Panc1 (cell line): ENCODE data around the gene DCAF6. TPM values are rescaled to one million over a fixed set of nuclear protein-coding genes. Genes with fewer than 3 reads are reported as not detected.

ENCODE experiments used
- ATAC-seq: fragments of 200-7000 bp; cut with Tn5 transposase; 2 replicates; pipeline ENCODE4 v1.9.1; 2020; ENCODE audit warnings: mild to moderate bottlenecking, moderate library complexity
- BruUV-seq: library from RNA; stranded (reverse); fragments of 400-500 nt; replicated peaks from 2 replicates; lab custom pipeline; 2021; lab: Mats Ljungman, UMichigan
- CTCF ChIA-PET: fragments of 300-600 bp; sonication (Branson Sonifier 250); formaldehyde crosslinking; loops from one replicate; lab custom pipeline; 2022; ENCODE audit warnings: antibody characterized with exemption; lab: Charles Lee
- POLR2A ChIA-PET: fragments of 300-600 bp; sonication (Branson Sonifier 250); formaldehyde crosslinking; loops from one replicate; lab custom pipeline; 2022; ENCODE audit warnings: antibody characterized with exemption; lab: Charles Lee
- DNase-seq: peaks from one replicate; pipeline ENCODE4 v3.0.0-alpha.2; 2010; ENCODE audit warnings: low read depth, low spot score
- H3K27ac ChIP-seq: 2 replicates; pipeline ENCODE4 v1.5.1; 2011; ENCODE audit warnings: mild to moderate bottlenecking, low read length, inconsistent platforms
- H3K27me3 ChIP-seq: fragments of 200-500 bp; sonication (Bioruptor generic); 2 replicates; pipeline ENCODE4 v1.6.0; 2014; ENCODE audit warnings: low read length, inconsistent platforms; ENCODE audit not compliant: control insufficient read depth, insufficient read depth
- H3K36me3 ChIP-seq: fragments of 200-500 bp; sonication (Bioruptor generic); 2 replicates; pipeline ENCODE4 v1.5.1; 2014; ENCODE audit warnings: inconsistent platforms, mild to moderate bottlenecking, low read length, moderate library complexity; ENCODE audit not compliant: control insufficient read depth, insufficient read depth
- H3K4me1 ChIP-seq: 2 replicates; pipeline ENCODE4 v1.5.1; 2011; ENCODE audit warnings: inconsistent platforms, mild to moderate bottlenecking, low read length, moderate library complexity; ENCODE audit not compliant: control insufficient read depth, insufficient read depth
- H3K4me3 ChIP-seq, 2 experiments: 2 replicates each; pipeline ENCODE4 v1.5.1; 2011 to 2012; ENCODE audit warnings: low read depth in 2 of 2, low read length in 2 of 2, mild to moderate bottlenecking in 2 of 2, inconsistent platforms in 1 of 2, moderate library complexity in 1 of 2
- H3K9me3 ChIP-seq: fragments of 200-500 bp; sonication (Bioruptor generic); 2 replicates; pipeline ENCODE4 v1.5.1; 2014; ENCODE audit warnings: low read depth, mild to moderate bottlenecking, inconsistent platforms, low read length, moderate library complexity; ENCODE audit not compliant: control insufficient read depth, insufficient read depth
- POLR2AphosphoS5 ChIP-seq: IDR thresholded peaks from 2 replicates; pipeline ENCODE4 v1.6.1; 2012; ENCODE audit warnings: mild to moderate bottlenecking, low read depth, low read length, moderate library complexity
- SIN3A ChIP-seq: IDR thresholded peaks from 2 replicates; pipeline ENCODE4 v1.6.1; 2012; ENCODE audit warnings: low read depth, mild to moderate bottlenecking, low read length, moderate library complexity, borderline replicate concordance; ENCODE audit not compliant: insufficient read depth
- TCF7L2 ChIP-seq: IDR thresholded peaks from 2 replicates; pipeline ENCODE4 v1.6.1; 2011; ENCODE audit warnings: mild to moderate bottlenecking, low read depth, low read length, inconsistent platforms
- in situ Hi-C: cut with HindIII; loops from 2 replicates; pipeline ENCODE4 v1.10.0; 2016; ENCODE audit warnings: low sequenced_read_pairs, low pct_unique_long_range_greater_than_20kb
- intact Hi-C: fragments of 100-400 bp; cut with micrococcal nuclease; formaldehyde crosslinking; loops from one replicate; pipeline ENCODE4 v1.10.0; 2022; ENCODE audit not compliant: unreplicated experiment
- total RNA-seq: library from RNA; stranded (reverse); gene quantifications from one replicate; pipeline ENCODE4 v1.2.1, GENCODE V29; 2021; ENCODE audit not compliant: unreplicated experiment
- TF ChIP-seq, protein P1 (sequence below): fragments of 450-650 bp; IDR thresholded peaks from 2 replicates; pipeline ENCODE4 v1.5.1; 2017; ENCODE audit warnings: mild to moderate bottlenecking
- TF ChIP-seq, protein P2 (sequence below), 2 experiments: IDR thresholded peaks; 2 replicates each; pipeline ENCODE4 v1.6.1; 2011 to 2012; ENCODE audit warnings: low read depth in 2 of 2, control low read depth in 1 of 2, low read length in 1 of 2, mild to moderate bottlenecking in 1 of 2, moderate library complexity in 1 of 2; ENCODE audit not compliant: insufficient read depth in 1 of 2

Gene DCAF6
- total RNA-seq, 1 experiment from 2014 or later, result 67.7 TPM

DNA sequence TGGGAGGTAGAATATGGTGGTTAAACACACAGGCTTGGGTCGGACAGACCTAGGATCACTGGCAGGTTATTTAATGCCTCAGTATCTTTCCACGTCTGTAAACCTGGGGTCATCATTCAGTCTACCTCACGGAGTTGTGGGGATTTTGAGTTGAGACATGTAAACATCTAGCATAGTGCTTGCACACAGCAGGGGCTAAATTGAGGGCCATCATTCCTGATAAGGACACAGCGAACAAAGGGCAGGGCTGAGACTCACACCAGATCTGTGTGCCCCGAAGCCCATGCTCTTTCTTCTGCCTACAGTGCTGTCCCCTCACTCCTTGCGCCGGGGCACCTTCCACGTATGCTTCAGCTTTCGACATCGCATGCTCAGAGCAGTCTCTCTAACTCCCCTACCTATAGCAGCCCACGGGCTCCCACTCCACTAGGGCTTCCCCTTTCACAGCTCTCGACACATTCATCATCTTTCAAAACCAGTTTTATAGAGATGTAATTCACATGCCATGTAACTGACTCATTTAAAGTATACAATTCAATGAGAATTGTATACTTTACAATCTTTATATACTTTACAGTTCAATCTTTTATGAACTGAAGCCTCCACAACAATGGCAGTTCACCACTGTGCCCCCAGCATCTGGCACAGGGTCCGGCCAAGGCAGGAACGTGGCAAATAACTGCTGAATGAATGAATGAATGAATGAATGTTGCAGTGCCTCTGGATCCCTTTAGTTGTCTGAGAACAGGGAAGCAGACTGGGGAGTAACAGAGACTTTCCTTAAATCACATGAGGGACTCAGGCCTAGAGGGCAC is 152.2 kb downstream of the DCAF6 start:
- ATAC-seq (peak; percentile 32; the same call in 1 of the 2 replicates), DNase-seq (no peak)
- no peaks in the 10 kb centered on the region for H3K27me3 ChIP-seq
- intact Hi-C loops (no loop called here), in situ Hi-C loops (no loop called here)
- POLR2A ChIA-PET, result interaction anchor here (0.5 kb wide), 1 partner anchor 372 kb away, joined by 10 read pairs; no protein-coding TSS in a partner anchor
- H3K27ac ChIP-seq, result no peak overlapping the region
- TF ChIP-seq, protein P1, sequence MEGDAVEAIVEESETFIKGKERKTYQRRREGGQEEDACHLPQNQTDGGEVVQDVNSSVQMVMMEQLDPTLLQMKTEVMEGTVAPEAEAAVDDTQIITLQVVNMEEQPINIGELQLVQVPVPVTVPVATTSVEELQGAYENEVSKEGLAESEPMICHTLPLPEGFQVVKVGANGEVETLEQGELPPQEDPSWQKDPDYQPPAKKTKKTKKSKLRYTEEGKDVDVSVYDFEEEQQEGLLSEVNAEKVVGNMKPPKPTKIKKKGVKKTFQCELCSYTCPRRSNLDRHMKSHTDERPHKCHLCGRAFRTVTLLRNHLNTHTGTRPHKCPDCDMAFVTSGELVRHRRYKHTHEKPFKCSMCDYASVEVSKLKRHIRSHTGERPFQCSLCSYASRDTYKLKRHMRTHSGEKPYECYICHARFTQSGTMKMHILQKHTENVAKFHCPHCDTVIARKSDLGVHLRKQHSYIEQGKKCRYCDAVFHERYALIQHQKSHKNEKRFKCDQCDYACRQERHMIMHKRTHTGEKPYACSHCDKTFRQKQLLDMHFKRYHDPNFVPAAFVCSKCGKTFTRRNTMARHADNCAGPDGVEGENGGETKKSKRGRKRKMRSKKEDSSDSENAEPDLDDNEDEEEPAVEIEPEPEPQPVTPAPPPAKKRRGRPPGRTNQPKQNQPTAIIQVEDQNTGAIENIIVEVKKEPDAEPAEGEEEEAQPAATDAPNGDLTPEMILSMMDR, result no peak
- TF ChIP-seq TCF7L2, result no peak
- TF ChIP-seq SIN3A, result no peak
- TF ChIP-seq POLR2AphosphoS5, result no peak
- TF ChIP-seq, protein P2, sequence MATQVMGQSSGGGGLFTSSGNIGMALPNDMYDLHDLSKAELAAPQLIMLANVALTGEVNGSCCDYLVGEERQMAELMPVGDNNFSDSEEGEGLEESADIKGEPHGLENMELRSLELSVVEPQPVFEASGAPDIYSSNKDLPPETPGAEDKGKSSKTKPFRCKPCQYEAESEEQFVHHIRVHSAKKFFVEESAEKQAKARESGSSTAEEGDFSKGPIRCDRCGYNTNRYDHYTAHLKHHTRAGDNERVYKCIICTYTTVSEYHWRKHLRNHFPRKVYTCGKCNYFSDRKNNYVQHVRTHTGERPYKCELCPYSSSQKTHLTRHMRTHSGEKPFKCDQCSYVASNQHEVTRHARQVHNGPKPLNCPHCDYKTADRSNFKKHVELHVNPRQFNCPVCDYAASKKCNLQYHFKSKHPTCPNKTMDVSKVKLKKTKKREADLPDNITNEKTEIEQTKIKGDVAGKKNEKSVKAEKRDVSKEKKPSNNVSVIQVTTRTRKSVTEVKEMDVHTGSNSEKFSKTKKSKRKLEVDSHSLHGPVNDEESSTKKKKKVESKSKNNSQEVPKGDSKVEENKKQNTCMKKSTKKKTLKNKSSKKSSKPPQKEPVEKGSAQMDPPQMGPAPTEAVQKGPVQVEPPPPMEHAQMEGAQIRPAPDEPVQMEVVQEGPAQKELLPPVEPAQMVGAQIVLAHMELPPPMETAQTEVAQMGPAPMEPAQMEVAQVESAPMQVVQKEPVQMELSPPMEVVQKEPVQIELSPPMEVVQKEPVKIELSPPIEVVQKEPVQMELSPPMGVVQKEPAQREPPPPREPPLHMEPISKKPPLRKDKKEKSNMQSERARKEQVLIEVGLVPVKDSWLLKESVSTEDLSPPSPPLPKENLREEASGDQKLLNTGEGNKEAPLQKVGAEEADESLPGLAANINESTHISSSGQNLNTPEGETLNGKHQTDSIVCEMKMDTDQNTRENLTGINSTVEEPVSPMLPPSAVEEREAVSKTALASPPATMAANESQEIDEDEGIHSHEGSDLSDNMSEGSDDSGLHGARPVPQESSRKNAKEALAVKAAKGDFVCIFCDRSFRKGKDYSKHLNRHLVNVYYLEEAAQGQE (IDR thresholded peaks at IDR 0.05; ENCODE audit: insufficient read depth in 1 of 2, low read depth in 2 of 2, low read length in 1 of 2), result no peak
- CTCF ChIA-PET, result interaction anchor here (0.6 kb wide), 1 partner anchor 165 kb away, joined by 3 read pairs; no protein-coding TSS in a partner anchor
- no TSS peak for BruUV-seq
- H3K36me3 ChIP-seq, result no peaks in the 10 kb centered on the region
- H3K4me3 ChIP-seq, result no peak overlapping the region
- H3K9me3 ChIP-seq, result no peaks in the 10 kb centered on the region
- peaks cover 5% of the 10 kb centered on the region for H3K4me1 ChIP-seq

DNA sequence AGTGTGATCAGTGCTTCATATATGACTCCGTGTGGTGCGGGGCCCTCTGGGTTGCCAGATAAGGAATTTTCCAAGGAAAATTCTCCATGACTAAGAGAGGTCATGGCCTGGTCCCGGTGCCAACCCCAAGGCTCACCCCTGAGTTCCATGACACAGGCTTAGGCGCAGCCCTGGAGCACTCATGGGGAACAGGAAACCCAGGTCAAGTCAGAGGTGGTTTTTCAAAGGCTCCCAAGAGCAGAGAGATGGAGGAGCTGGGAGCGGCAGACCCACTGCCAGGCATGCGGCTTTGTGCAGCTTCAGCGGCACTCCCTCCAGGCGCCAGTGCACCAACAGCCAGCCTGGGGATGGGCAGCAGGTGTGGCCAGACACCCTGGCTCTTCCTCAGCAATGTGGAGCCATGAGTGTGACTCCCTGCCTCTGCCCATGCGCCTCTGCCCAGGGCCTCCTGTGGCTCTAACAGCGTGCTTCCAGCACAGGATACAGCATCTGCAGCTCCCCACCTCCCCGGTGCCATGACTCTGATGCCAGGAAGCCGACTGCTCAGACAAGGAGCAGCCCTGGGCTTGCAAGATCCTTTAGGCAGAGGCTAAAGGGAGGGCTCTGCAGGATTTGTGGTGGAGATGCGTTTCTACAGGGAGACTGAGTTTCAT is 153.0 kb downstream of the DCAF6 start:
- Histone ChIP-seq H3K9me3 (no peaks in the 10 kb centered on the region), H3K27ac (no peak overlapping the region), H3K4me3 (no peak overlapping the region), H3K4me1 (peaks cover 5% of the 10 kb centered on the region), H3K36me3 (no peaks in the 10 kb centered on the region), H3K27me3 (peaks cover 3% of the 10 kb centered on the region; the same call in 1 of the 2 replicates)
- CTCF ChIA-PET, result interaction anchor here (0.6 kb wide), 1 partner anchor 166 kb away, joined by 3 read pairs; no protein-coding TSS in a partner anchor
- in situ Hi-C loops (no loop called here), intact Hi-C loops (no loop called here)
- TF ChIP-seq, protein P1, result no peak
- TF ChIP-seq SIN3A (no peak), TCF7L2 (no peak), POLR2AphosphoS5 (no peak)
- TF ChIP-seq, protein P2 (IDR thresholded peaks at IDR 0.05; ENCODE audit: insufficient read depth in 1 of 2, low read depth in 2 of 2, low read length in 1 of 2), result no peak
- no TSS peak for BruUV-seq
- no peak for DNase-seq
- POLR2A ChIA-PET, result no interaction called here
- ATAC-seq, result no peak; the same call in none of the 2 replicates
